ENCODE measurements around the gene DRAXIN. TPM values are rescaled to one million over a fixed set of nuclear protein-coding genes. Genes with fewer than 3 reads are reported as not detected.

Gene DRAXIN
- total RNA-seq, 2 donors from 2014 or later, result 0.35 TPM; not detected in 1

DNA sequence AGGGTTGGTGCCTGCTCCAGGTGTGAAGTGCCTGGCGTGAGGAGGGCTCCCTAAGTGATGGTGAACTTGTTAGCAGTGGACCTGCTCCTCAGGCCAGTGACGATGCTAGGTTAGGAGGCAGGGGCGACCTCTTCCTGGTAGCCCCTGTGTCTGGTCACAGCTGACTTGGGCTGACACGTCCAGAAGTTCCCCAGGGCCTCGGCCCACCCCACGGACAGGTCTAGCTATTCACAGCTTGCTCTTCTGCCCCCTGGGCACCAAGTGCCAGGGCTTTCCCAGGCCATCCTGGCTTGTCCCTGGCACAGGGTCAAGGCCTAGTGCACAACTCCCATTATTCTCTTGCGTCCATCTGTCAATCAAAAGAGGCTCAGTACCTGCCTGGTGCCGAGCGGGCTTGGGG is 59.6 kb downstream of the DRAXIN start:
- TF ChIP-seq, protein P1, sequence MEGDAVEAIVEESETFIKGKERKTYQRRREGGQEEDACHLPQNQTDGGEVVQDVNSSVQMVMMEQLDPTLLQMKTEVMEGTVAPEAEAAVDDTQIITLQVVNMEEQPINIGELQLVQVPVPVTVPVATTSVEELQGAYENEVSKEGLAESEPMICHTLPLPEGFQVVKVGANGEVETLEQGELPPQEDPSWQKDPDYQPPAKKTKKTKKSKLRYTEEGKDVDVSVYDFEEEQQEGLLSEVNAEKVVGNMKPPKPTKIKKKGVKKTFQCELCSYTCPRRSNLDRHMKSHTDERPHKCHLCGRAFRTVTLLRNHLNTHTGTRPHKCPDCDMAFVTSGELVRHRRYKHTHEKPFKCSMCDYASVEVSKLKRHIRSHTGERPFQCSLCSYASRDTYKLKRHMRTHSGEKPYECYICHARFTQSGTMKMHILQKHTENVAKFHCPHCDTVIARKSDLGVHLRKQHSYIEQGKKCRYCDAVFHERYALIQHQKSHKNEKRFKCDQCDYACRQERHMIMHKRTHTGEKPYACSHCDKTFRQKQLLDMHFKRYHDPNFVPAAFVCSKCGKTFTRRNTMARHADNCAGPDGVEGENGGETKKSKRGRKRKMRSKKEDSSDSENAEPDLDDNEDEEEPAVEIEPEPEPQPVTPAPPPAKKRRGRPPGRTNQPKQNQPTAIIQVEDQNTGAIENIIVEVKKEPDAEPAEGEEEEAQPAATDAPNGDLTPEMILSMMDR (IDR thresholded peaks at IDR 0.05), result no peak
- H3K36me3 ChIP-seq, result peaks cover 11% of the 10 kb centered on the region
- H3K27ac ChIP-seq, result no peak overlapping the region
- H3K27me3 ChIP-seq (replicated peaks; ENCODE audit: insufficient read depth), result no peaks in the 10 kb centered on the region
- DNase-seq (ENCODE audit: low spot score) (no peak), ATAC-seq (ENCODE audit: insufficient number of reproducible peaks, low FRiP score, low read depth) (no peak)
- H3K4me3 ChIP-seq, result no peak overlapping the region
- H3K9me3 ChIP-seq, result no peaks in the 10 kb centered on the region
- no peaks in the 10 kb centered on the region for H3K4me1 ChIP-seq (ENCODE audit: control insufficient read depth in 1 of 2, low read depth in 2 of 2)

DNA sequence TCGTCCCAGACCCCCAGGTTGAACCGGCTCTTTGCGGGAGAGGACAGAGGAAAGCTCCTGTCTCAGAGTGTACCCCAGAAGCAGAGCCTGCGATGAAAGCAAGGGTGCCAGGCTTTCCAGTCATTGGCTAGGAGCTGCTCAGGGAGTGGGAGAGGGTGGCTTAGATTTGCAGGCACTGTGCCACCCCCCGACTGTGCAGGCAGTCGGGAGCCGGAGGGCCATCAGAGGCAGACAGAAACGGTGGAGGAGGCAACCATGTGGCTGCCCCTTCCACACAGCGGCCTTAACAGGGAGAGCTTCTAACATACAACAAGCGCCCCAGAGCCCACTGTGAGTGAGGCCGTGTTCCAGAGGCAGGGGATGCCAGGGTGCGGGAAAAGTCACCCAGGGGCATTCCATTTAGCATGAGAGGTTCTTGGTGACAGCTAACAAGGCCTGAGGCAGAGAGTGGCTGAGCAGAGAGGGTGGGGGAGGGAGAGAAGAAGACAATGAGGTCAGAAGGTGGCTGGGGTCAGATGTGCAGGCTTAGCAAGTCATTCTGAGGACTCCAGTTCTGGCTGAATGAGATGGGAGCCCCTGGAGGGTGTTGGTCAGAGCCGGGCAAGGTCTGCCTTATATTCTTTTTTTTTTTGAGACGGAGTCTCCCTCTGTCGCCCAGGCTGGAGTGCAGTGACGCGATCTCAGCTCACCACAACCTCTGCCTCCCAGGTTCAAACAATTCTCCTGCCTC is 61.0 kb downstream of the DRAXIN start:
- ATAC-seq (ENCODE audit: insufficient number of reproducible peaks, low FRiP score, low read depth) (no peak), DNase-seq (ENCODE audit: low spot score) (no peak)
- TF ChIP-seq, protein P1 (IDR thresholded peaks at IDR 0.05), result no peak
- Histone ChIP-seq H3K36me3 (peaks cover 11% of the 10 kb centered on the region), H3K27me3 (replicated peaks; ENCODE audit: insufficient read depth) (no peaks in the 10 kb centered on the region), H3K4me1 (ENCODE audit: control insufficient read depth in 1 of 2, low read depth in 2 of 2) (no peaks in the 10 kb centered on the region), H3K9me3 (no peaks in the 10 kb centered on the region), H3K27ac (no peak overlapping the region), H3K4me3 (no peak overlapping the region)

DNA sequence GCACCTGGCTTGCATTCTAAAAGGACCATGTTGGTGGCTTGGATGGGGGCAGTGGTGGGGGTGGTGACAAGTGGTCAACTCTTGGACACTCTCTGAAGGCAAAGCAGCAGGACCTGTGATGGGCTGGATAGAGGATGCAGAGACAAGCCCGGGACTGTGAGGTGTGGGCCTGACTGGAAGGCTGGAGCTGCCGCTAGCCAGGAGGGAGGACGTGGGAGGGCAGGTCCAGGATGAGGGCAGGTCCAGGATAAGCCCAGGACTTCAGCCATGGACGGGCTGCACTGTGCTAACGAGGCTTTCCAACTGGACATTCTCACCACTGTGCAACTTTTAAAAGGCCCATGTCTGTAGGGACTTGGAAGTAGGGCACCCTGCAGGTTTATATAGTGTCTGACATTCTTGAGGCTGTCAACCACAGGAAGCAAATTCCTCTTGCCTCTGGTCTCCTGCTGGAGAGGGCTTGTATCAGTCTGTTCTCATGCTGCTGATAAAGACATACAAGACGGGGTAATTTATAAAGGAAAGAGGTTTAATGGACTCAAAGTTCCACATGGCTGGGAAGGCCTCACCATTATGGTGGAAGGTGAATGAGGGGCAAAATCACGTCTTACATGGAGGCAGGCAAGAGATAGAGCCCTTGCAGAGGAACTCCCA is 62.2 kb downstream of the DRAXIN start:
- Histone ChIP-seq H3K27me3 (replicated peaks; ENCODE audit: insufficient read depth) (no peaks in the 10 kb centered on the region), H3K9me3 (no peaks in the 10 kb centered on the region), H3K27ac (no peak overlapping the region), H3K36me3 (peaks cover 11% of the 10 kb centered on the region), H3K4me3 (no peak overlapping the region), H3K4me1 (ENCODE audit: control insufficient read depth in 1 of 2, low read depth in 2 of 2) (no peaks in the 10 kb centered on the region)
- DNase-seq (ENCODE audit: low spot score) (no peak), ATAC-seq (ENCODE audit: insufficient number of reproducible peaks, low FRiP score, low read depth) (no peak)
- TF ChIP-seq, protein P1 (IDR thresholded peaks at IDR 0.05), result no peak

DNA sequence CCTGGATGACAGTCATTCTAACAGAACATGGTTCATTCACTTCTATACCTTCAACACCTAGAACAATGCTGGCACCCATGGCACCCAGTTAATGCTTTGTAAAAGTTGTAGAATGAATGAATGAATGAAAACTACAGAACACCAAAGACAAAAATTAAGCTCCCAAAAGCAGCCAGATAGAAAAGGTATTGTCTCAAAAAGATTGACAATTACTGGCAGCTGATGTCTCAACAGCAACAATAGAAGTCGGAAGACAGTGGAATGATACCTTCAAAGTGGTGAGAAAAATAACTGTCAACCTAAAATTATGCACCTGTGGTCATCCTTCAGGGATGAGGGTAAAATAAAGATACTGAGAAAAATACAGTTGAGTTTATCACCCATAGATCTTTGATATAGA is 65.5 kb downstream of the DRAXIN start:
- H3K9me3 ChIP-seq, result no peaks in the 10 kb centered on the region
- TF ChIP-seq, protein P1 (IDR thresholded peaks at IDR 0.05), result no peak
- no peak for ATAC-seq (ENCODE audit: insufficient number of reproducible peaks, low FRiP score, low read depth)
- H3K4me3 ChIP-seq, result no peak overlapping the region
- peaks cover 0 to 2% of the 10 kb centered on the region in 2 donors for H3K4me1 ChIP-seq (ENCODE audit: control insufficient read depth in 1 of 2, low read depth in 2 of 2)
- H3K27me3 ChIP-seq (replicated peaks; ENCODE audit: insufficient read depth), result no peaks in the 10 kb centered on the region
- H3K36me3 ChIP-seq, result no peaks in the 10 kb centered on the region
- no peak overlapping the region for H3K27ac ChIP-seq
- no peak for DNase-seq (ENCODE audit: low spot score)

DNA sequence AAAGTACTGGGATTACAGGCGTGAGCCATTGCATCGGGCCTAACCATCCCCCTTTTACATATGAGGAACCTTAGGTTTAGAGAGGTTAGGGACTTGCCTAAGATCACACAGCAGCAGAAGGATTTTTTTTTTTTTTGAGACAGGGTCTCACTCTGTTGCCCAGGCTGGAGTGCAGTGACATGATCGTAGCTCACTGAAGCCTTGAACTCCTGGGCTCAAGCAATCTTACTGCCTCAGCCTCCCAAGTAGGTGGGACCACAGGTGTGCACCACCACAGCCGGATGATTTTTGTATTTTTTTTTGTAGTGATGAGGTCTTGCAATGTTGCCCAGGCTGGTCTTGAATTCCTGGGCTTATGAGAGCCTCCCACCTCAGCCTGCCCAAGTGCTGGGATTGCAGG is 68.3 kb downstream of the DRAXIN start:
- H3K27ac ChIP-seq, result no peak overlapping the region
- H3K4me3 ChIP-seq, result no peak overlapping the region
- H3K27me3 ChIP-seq (replicated peaks; ENCODE audit: insufficient read depth), result no peaks in the 10 kb centered on the region
- H3K36me3 ChIP-seq, result no peaks in the 10 kb centered on the region
- ATAC-seq (ENCODE audit: insufficient number of reproducible peaks, low FRiP score, low read depth) (no peak), DNase-seq (ENCODE audit: low spot score) (no peak)
- TF ChIP-seq, protein P1 (IDR thresholded peaks at IDR 0.05), result no peak
- H3K9me3 ChIP-seq, result no peaks in the 10 kb centered on the region
- H3K4me1 ChIP-seq (ENCODE audit: control insufficient read depth in 1 of 2, low read depth in 2 of 2), result peaks cover 0 to 2% of the 10 kb centered on the region in 2 donors

Data from thoracic aorta (tissue), 2 donors.